NCI-H69 (cell line): ENCODE results near the gene NSFL1C.
"Not testable (repeated sequence)": the region's sequence is repeated elsewhere in the genome, so short reads cannot be mapped to it uniquely, and the experiment has no call there.

ENCODE experiments used
- DNase-seq: peaks from one replicate; lab custom pipeline; 2025; lab: John Stamatoyannopoulos, UW

Gene NSFL1C

GRCh38 chr20:1466211-1467081, at the start of gene NSFL1C:
Gene NSFL1C (minus strand): TSS chr20:1466849. CDS start chr20:1466824, 25 bp downstream.
- peak; percentile 97 for DNase-seq

GRCh38 chr20:1513801-1514200, 47.2 kb upstream of the NSFL1C start:
- DNase-seq: no peak

- DNase-seq: peak; percentile 6
Observed at GRCh38 chr20:1509237-1509636, 42.6 kb upstream of the NSFL1C start.

GRCh38 chr20:1508574-1508973, 41.9 kb upstream of the NSFL1C start:
- no peak for DNase-seq

GRCh38 chr20:1507276-1507675, 40.6 kb upstream of the NSFL1C start:
- no peak for DNase-seq

- no peak for DNase-seq
Observed at GRCh38 chr20:1505871-1506270, 39.2 kb upstream of the NSFL1C start.

GRCh38 chr20:1505361-1505760, 38.7 kb upstream of the NSFL1C start:
- DNase-seq: no peak

- peak; percentile 84 for DNase-seq
Observed at GRCh38 chr20:1503564-1504227, 37.0 kb upstream of the NSFL1C start.

GRCh38 chr20:1500496-1500895, 33.8 kb upstream of the NSFL1C start:
- DNase-seq: no peak

GRCh38 chr20:1499528-1500420, 33.1 kb upstream of the NSFL1C start:
- no peak for DNase-seq

GRCh38 chr20:1497371-1497770, 30.7 kb upstream of the NSFL1C start:
- DNase-seq: not testable (repeated sequence)

- no peak for DNase-seq
Observed at GRCh38 chr20:1496930-1497329, 30.3 kb upstream of the NSFL1C start.

- DNase-seq: no peak
Observed at GRCh38 chr20:1494436-1494835, 27.8 kb upstream of the NSFL1C start.

GRCh38 chr20:1493536-1493935, 26.9 kb upstream of the NSFL1C start:
- DNase-seq: no peak

GRCh38 chr20:1491860-1492642, 25.4 kb upstream of the NSFL1C start:
- DNase-seq: no peak

GRCh38 chr20:1491281-1491840, 24.7 kb upstream of the NSFL1C start, which contains the start of gene SIRPB2:
Gene SIRPB2 (minus strand): TSS chr20:1491420. CDS start chr20:1491359, 61 bp downstream.
- DNase-seq: no peak

- DNase-seq: no peak
Observed at GRCh38 chr20:1490643-1491195, 24.1 kb upstream of the NSFL1C start.

GRCh38 chr20:1489764-1490436, 23.3 kb upstream of the NSFL1C start:
- DNase-seq: no peak

GRCh38 chr20:1489325-1489724, 22.7 kb upstream of the NSFL1C start:
- no peak for DNase-seq

- no peak for DNase-seq
Observed at GRCh38 chr20:1486566-1486965, 19.9 kb upstream of the NSFL1C start.
